Activated CD8-positive, alpha-beta memory T cell treated with anti-CD3 and anti-CD28 coated beads for 36 hours (primary cell): ENCODE measurements around the gene GDPD5. TPM values are rescaled to one million over a fixed set of nuclear protein-coding genes. Genes with fewer than 3 reads are reported as not detected.

Experiments used
- CTCF ChIA-PET: fragments of 350-600 bp; sonication (Branson Sonifier 250); formaldehyde crosslinking; loops from one replicate; lab custom pipeline; 2021; ENCODE audit warnings: antibody characterized with exemption; lab: Charles Lee
- POLR2A ChIA-PET: fragments of 350-600 bp; sonication (Branson Sonifier 250); formaldehyde crosslinking; loops from one replicate; lab custom pipeline; 2021; ENCODE audit warnings: antibody characterized with exemption; lab: Charles Lee
- total RNA-seq, 2 experiments: library from RNA; stranded (reverse); gene quantifications; one replicate each; pipeline ENCODE4 v1.2.3, GENCODE V29; 2021

The GDPD5 gene
- total RNA-seq, 2 experiments from 2014 or later = 7.2 to 7.3 TPM

DNA sequence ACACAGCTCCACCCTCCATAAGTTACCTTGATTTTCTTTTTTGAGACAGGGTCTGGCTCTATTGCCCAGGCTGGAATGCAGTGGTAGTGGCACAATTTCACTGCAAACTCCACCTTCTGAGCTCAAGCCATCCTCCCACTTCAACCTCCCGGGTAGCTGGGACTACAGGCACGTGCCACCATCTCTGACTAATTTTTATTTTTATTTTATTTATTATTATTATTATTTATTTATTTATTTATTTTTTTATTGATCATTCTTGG lies 116.9 kb downstream of the GDPD5 start:
- CTCF ChIA-PET = interaction anchor here (1.4 to 1.8 kb wide), 2 partner anchors 9 to 21 kb away, joined by 3 to 4 read pairs; no protein-coding TSS in a partner anchor
- POLR2A ChIA-PET = interaction anchor here (1.5 kb wide), 1 partner anchor 9 kb away, joined by 5 read pairs; no protein-coding TSS in a partner anchor

DNA sequence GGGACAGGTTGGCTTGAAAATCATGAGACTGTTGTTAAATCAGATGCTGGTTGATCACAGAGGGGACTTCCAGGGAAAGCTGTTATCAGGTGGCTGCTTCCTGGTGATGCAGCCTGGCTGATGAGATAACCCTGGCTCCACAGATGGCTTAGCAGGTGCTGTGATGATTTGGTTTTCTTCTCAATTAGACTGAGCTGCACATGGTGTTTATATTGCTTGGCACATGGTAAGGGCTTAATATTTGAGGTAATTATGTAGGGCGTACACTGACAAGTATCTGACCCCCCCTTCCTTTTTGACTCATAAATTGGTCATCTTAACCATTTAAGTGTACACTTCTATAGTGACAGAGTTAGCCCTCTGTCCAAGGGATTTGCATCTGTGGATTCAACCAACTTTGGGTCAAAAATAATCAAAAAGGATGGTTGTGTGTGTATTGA lies 119.4 kb downstream of the GDPD5 start:
- CTCF ChIA-PET = no interaction called here
- POLR2A ChIA-PET = interaction anchor here (0.6 kb wide), 2 partner anchors 51 to 1031 kb away, joined by 3 read pairs; no protein-coding TSS in a partner anchor

- ChIA-PET POLR2A (no interaction called here), CTCF (no interaction called here)
Observed at GRCh38 chr11:75403983-75404658, 121.6 kb downstream of the GDPD5 start.

DNA sequence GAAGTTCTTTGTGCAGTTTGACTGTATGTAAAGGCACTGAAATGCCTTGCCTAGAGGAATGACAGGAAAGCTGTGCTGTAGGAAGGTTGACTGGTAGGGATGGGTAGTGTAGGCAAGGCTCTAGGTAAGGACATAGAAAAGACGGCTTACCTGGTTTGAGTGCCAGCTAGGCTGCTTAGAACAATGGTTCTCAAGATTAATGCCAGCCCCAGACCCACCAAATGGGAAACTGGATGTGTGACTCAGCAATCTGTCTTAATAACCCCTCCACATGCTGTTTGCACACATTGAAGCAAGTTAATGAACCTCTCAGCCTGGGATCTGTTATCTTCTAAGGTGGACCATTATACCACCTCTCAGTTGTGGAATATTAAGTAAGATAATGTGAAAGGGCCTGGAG lies 122.7 kb downstream of the GDPD5 start:
- CTCF ChIA-PET = interaction anchor here (0.6 kb wide), 1 partner anchor 138 kb away, joined by 4 read pairs; no protein-coding TSS in a partner anchor
- POLR2A ChIA-PET = interaction anchor here (0.6 kb wide), 1 partner anchor 14 kb away, joined by 10 read pairs; no protein-coding TSS in a partner anchor

DNA sequence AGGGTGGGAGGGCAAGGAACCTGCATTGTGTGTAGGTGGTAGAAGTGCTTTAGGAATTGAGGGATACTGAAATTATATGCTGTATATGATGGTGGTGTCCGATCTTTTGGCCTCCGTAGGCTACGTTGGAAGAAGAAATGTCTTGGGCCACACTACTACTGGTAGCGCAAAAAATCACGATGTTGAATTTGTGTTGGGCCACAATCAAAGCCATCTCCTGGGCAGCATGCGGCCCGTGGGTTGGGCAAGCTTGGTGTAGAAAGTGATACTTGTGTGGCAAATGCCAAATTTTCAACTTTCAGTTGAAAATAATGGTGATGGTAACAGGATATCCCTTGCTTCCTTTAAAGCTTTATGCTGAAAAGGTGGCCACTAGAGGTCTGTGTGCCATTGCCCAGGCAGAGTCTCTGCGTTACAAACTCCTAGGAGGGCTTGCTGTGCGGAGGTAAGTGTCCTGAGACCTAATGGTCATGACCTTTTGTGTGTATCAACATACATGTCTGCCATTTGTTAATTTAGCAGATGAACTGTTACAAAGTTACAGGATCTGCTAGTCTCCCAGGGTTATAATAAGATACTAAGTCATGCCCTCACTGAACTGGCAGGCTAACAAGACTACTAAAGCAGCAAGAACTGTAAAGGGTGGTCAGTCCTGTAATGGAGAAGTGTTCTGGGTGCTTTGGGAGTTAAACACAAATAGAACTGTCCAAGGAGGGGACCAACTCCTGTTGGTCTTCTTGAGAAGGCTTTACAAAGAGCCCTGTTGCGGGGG lies 123.6 kb downstream of the GDPD5 start:
- ChIA-PET POLR2A (no interaction called here), CTCF (no interaction called here)

DNA sequence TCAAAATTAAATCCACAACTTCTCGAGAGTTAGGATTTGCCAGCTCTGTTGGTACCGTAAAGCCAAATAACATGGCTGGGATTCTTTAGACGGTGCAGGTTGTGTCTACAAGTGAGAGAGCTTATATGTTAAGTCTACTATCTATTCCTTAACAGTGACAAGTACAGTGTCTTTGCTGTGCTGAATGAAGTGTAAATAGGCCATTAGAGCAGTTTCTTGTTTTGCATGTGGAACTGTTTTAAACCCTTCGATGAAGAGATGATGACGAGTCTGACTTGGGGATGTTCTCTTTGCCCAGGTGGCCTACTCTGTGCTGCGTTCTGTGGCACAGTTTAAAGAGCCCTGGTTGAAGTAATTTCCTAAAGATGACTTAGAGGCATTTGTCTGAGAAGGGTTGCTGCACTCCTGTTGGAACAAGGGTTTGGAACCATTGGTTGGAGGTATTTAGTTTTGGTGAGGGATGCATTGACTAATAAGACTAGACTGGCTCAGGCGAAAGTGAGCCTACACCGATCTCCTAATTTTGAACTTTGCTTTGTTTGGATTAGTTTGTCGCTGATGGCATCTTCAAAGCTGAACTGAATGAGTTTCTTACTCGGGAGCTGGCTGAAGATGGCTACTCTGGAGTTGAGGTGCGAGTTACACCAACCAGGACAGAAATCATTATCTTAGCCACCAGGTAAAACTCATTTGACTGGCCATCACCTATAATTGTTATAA lies 125.4 kb downstream of the GDPD5 start:
- CTCF ChIA-PET = interaction anchor here (0.7 to 1.8 kb wide), 5 partner anchors 12 to 125 kb away, joined by 3 to 8 read pairs (median 4); partner anchors contain the start of gene GDPD5
- POLR2A ChIA-PET = interaction anchor here (0.6 to 1.8 kb wide), 6 partner anchors 8 to 162 kb away, joined by 3 to 5 read pairs (median 4); partner anchors contain the start of gene SERPINH1

- ChIA-PET POLR2A (interaction anchor here (0.6 to 1.8 kb wide), 5 partner anchors 9 to 163 kb away, joined by 3 to 5 read pairs (median 4); partner anchors contain the start of gene SERPINH1), CTCF (interaction anchor here (0.7 to 1.8 kb wide), 5 partner anchors 11 to 126 kb away, joined by 3 to 8 read pairs (median 4); partner anchors contain the start of gene GDPD5)
Observed at GRCh38 chr11:75399344-75400145, 126.2 kb downstream of the GDPD5 start, which contains the start of gene RPS3. Gene RPS3 (plus strand): TSS chr11:75399518. CDS start chr11:75399548, 30 bp downstream.

GRCh38 chr11:75398906-75399305 lies 126.8 kb downstream of the GDPD5 start:
- ChIA-PET POLR2A (interaction anchor here (1.5 kb wide), 1 partner anchor 123 kb away, joined by 5 read pairs; no protein-coding TSS in a partner anchor), CTCF (interaction anchor here (1.4 kb wide), 1 partner anchor 119 kb away, joined by 4 read pairs; no protein-coding TSS in a partner anchor)

DNA sequence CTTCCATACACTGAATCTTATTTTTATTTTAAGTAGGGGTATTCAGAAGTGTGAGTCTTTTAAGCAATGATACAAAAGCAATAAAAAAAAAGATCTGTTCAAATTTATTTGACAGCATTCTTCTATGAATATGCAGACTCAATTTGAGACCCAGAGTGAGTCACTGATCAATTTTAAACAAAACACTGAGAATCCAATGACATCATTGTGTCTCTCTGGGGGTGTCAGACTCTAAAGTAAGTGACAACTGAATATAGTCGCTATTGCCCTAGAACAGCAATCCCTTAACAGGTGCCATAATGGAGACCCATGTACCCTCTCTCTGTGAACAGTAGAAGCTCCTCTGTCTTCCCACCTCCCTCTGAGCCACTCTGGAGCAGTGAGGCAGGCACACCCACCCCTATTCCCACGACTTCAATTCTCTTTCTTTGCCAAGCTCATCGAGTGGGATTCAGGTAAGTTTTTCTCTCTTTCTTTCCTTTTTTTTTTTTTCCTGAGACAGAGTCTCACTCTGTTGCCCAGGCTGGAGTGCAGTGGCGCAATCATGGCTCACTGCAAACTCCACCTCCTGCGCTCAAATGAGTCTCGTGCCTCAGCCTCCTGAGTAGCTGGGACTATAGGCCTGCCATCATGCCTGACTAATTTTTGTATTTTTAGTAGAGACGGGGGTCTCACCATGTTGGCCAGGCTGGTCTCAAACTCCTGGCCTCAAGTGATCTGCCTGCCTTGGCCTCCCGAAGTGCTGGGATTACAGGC lies 131.5 kb downstream of the GDPD5 start:
- POLR2A ChIA-PET = no interaction called here

GRCh38 chr11:75389925-75390324 lies 135.8 kb downstream of the GDPD5 start:
- POLR2A ChIA-PET = no interaction called here
- CTCF ChIA-PET = interaction anchor here (0.7 to 11.5 kb wide), 6 partner anchors 101 to 147 kb away, joined by 3 to 179 read pairs (median 6); no protein-coding TSS in a partner anchor

More for the DNA sequence above, 131.5 kb downstream of the GDPD5 start:
- CTCF ChIA-PET = interaction anchor here (0.7 to 1.0 kb wide), 2 partner anchors 9 to 114 kb away, joined by 3 read pairs; no protein-coding TSS in a partner anchor

DNA sequence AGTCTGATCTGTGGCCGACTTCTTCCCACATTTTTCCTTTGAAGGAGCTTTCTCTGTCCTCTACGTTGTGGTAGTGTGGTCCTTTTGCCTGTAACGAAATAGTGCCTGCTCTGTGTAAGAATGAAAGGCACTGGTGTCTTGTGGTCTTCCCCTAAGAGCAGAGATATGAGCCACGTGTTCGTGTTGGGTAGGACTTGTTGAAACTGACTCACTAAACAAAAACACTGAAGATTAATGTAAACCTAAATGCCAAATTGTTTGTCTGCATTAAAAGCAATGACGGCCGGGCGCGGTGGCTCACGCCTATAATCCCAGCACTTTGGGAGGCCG lies 136.5 kb downstream of the GDPD5 start:
- CTCF ChIA-PET = interaction anchor here (0.7 to 11.5 kb wide), 10 partner anchors 10 to 148 kb away, joined by 3 to 179 read pairs (median 3); no protein-coding TSS in a partner anchor

GRCh38 chr11:75388386-75389275 lies 137.1 kb downstream of the GDPD5 start:
- POLR2A ChIA-PET = no interaction called here
- CTCF ChIA-PET = interaction anchor here (0.8 to 11.5 kb wide), 12 partner anchors 9 to 188 kb away, joined by 3 to 179 read pairs (median 3); no protein-coding TSS in a partner anchor

More for the DNA sequence above, 136.5 kb downstream of the GDPD5 start:
- POLR2A ChIA-PET = interaction anchor here (0.6 kb wide), 1 partner anchor 14 kb away, joined by 10 read pairs; no protein-coding TSS in a partner anchor

- POLR2A ChIA-PET = no interaction called here
- CTCF ChIA-PET = interaction anchor here (0.8 to 11.5 kb wide), 12 partner anchors 13 to 187 kb away, joined by 3 to 179 read pairs (median 4); no protein-coding TSS in a partner anchor
Observed at GRCh38 chr11:75387736-75388294, 137.9 kb downstream of the GDPD5 start.

GRCh38 chr11:75386942-75387630 lies 138.7 kb downstream of the GDPD5 start:
- ChIA-PET POLR2A (no interaction called here), CTCF (interaction anchor here (0.8 to 11.5 kb wide), 7 partner anchors 14 to 140 kb away, joined by 3 to 179 read pairs (median 4); no protein-coding TSS in a partner anchor)
